HG03095 (cell line): ENCODE results near the gene TMEM213.

Experiments
- ATAC-seq: cut with Tn5 transposase; IDR thresholded peaks from one replicate; pipeline ENCODE4 v1.9.1; 2021; ENCODE audit warnings: moderate library complexity; ENCODE audit not compliant: unreplicated experiment

Gene TMEM213, protein sequence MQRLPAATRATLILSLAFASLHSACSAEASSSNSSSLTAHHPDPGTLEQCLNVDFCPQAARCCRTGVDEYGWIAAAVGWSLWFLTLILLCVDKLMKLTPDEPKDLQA

DNA sequence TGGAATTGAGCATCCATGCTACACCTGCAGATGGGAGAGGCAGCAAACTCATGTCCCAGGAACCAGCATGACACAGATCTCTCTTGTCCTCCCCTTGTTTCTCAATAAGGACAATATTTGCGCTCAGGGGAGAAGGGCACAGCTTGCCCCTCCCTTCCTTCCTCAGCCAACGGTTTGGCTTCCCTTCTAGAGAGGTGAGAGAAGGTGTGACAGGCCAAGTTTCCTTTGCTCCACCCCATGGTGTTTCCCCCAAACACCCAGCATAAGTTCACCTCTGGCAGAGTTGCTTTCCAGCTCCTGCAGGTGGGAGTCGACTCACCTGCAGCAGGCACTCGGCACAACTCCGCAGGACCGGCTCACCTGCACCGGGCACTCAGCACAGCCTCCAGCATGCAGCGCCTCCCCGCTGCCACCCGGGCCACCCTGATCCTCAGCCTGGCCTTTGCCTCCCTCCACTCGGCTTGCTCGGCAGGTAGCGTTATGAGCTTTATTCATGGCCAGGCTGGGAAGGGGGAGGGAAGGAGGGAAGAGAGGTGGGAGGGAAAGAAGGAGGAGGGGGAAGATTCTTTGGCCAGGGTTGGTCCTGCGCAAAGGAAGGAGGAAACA lies at the start of gene TMEM213, which contains the start of gene ATP6V0A4:
Gene TMEM213 (plus strand): TSS at position 280 of the 606 bp plus-strand sequence. CDS start 111 bp downstream, at position 391.
Gene ATP6V0A4 (minus strand): TSS at position 482 of the 606 bp plus-strand sequence. CDS start 26,949 bp downstream, outside the sequence.
- no peak for ATAC-seq

DNA sequence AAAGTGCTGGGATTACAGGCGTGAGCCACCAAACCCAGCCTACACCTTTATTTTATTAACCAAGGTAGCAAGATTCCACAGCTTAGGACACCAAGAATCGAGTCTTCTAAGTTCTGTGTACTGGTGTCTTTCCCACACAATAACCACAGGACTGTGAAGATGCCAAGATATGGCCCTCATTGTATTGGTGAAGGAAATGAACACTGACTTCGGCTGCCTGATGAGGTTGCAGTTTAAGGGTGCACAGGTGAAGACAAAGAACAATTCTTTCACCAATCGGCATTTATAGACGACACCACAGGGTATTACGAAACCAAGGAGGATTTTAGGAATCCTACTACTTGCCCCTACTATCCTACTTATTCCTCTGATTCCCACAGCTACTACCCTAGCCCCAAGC lies 49.1 kb upstream of the TMEM213 start:
- no peak for ATAC-seq

DNA sequence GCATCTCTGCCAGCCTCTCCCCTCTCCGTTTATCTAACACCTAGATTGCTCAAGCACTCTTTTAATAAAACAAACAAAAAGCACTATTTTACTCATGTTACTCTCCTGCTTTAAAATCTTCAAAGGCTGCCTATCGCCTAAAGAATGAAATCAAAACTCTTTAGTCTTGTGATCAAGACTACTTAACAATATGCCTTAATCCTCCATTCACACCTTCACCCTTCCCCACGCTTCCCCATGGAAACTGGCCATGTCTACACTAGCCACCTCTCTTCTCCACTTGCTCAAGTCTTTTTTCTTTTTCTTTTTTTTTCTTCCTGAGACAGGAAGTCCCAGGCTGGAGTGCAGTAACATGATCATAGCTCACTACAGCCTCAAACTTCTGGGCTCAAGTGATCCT lies 47.8 kb upstream of the TMEM213 start:
- no peak for ATAC-seq

DNA sequence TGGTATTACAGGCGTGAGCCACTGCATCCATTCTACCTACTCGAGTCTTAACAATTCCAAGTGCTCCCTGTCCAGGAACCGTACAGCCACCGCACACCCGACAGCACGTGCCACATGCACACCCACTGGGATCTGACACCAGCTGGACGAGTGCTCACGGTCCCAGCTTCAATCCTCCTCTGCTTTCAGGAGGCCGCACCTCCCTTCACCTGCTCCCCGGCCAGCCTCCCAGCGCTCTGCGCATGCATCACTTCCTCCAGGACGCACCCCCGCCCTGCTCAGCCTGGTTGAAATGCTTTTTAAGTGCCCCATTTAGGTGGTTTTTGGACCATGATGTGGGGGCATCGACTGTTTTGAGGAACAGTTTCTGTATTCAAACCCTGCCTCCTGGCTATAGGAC lies 47.3 kb upstream of the TMEM213 start:
- ATAC-seq = no peak

DNA sequence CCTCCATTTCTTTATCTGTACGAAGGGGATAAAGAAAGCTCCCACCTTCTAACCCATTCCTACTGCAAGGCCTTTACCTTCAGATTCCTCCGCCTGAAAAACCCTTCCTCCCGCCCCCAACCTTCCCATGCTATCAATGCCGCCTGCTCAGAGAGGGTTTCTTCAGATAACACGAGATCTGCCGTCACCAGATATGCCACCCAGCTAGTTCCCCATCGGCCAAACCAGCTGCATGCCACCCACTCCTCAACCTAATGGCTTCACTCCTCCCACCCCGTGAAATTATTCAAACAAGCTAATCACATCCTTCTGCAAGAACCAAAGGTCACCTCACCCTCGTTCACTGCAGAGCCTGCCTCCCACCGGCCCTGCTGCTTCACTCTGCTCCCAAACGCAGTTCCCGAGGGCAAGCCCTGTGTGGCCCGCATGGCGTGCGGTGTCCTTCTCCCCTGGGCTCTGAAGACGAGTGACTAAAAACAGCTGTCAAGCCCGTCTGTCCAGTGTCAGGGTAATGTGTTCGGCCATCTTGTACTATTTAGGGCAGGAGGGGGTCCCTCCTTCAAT lies 46.8 kb upstream of the TMEM213 start:
- no peak for ATAC-seq

DNA sequence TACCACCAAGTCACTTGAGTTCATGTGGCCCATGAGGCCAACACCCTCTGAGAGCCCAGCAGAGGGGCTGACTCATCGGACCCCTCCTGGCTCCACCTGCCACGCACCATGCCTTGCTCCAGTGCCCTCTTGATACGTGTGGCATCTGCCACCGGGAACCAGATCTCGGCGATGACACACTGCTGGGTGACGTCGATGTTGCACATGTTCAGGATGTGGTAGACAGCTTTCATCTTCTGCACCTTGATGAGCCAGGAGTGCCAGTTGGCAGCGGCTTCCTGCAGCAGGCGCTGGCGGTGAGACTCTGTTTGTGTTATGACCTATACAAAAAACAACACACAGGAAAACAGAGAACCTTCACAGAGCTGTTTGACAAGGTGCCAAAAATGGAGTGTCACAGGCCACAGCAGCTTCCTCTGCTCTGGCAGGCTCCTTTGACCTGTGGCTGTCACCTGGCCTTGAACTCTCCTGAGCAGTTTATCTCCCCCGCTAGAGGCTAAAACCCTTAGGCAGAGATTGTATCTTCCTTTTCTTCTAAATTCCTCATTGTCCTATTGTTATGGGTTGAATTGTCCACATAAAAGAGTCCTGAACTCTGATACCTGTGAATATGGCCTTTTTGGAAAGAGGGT lies 45.2 kb upstream of the TMEM213 start:
- ATAC-seq = no peak

DNA sequence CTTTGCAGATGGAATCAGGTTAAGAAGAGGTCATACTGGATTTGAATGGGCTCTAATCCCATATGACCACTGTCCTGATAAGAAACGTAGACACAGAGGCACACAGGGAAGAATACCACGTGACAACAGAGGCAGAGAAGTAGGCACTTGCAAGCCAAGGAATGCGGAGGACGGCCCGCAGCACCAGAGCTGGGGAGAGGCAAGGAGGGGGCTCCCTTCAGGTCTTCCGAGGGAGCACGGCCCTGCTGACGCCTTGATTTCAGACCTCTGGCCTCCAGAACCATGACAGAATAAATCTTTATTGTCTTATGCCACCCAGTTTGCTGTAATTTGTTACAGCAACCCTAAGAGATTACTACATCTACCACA lies 44.7 kb upstream of the TMEM213 start:
- no peak for ATAC-seq

DNA sequence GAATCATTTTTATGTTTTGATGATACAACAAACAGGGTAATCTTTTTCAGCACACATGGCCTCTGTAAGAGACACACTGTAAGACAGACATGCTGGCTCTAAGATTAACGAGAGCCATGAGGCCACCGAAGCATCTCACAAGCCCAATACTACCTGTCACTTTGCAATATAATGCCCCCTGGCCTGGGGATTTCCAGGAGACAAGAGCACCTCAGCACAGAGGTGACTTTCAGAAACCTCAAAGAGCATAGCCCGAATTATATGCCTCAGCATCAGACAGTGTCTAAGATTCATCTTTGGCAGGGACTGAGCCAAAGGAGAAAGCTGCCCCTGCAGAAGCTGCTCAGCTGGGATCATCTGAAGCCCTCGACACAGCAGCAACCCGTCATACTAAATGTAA lies 44.2 kb upstream of the TMEM213 start:
- no peak for ATAC-seq

DNA sequence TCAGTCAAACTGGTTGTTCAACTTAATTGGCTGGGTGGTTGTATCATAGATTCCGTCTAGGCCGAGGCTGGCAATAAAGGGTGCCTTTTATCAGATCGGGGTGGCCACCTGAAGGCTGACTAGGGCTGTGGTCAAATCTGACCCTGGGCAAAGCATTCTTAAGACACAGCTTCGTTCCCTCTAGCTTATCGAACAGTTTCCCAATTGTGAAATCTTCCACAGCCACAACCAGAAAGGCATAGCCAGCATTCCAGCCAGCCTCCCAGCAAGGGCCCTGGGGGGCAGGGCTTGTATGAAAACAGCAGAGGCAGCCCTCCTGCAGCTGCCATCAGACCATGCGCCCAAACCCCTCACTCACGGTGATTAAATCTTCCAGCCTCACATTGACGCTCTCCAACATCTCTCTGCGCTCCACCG lies 42.5 kb upstream of the TMEM213 start:
- no peak for ATAC-seq

DNA sequence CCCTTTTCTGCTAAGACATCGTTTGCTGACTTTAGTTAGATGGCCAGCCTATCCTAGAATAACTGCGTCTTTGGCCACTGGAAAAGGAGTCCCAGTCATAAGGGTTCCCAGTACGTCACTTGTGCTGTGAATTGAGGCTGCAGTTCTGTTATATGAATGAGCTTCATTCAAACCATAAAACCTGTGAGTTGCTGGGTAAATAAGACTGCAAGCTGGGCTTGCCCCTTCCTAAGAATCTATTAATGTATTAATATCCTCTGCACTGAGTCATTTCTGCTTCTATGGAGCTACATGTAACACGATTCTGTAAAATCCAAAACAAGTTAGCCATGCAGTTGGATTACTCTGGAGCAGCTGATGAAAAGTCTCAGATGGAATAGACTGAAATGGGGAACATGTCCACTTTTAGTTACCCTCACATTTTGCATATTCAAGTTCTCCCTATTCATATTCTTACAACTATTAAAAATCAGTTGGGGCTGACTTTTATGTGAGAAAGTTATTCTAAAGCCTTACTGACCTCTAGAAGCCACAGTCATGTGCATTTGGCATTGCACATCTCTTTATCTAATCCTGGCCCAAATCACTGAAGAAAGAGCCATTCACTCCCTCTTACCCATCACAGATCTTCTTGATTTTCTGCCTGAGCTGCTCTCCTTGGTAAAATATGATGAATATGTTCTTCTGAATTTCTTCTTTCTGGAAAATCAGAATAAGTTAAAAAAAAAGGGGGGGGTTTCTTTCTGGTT lies 41.8 kb upstream of the TMEM213 start:
- ATAC-seq = no peak

DNA sequence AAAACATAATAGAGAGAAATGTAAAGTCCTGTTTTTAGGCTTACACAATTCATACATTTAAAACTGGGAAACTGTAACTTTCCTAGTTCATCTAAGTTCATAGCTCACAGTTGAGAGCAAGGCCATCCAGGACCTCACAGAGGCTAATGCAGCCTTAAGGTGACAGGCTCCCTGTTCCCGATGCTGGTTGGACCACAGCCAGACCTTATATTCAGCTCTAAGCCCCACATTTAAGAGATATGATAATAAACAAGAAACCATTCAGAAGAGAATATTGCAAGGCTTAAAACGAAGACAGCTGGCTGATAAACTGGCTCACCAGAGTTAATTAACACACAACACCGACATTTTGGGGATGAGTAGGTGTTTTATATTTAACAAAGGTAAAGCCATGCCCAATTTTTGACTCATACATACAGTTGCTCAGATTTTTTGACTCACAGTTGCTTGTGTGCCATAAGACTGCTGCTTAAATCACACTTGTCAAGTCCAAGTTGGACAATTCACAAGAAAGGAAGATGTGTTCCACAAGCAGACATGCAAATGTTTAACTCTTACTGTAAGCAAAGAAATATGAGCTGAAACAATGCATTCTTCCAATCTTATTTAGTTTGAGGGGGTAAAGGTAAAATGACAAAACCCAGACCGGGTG lies 41.1 kb upstream of the TMEM213 start:
- no peak for ATAC-seq

DNA sequence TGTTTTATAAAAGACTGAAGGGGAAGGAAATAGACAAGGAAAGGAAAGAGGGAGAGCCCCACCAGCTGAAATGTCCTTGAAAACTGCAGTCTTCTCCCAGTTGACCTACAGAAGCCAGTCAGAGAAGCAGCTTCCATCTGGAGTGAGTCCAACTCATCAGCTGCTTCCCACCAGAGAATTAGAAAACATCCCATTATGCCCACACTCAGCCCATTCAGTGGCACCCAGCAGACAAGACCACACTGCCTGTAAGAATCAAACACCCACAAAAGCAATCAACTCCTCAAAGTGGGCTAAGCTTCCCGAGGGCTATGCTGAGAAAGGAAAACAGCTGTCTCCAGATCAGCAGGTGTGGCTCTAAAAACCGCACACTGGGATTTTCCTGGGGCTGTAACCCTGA lies 29.6 kb upstream of the TMEM213 start:
- ATAC-seq = no peak

DNA sequence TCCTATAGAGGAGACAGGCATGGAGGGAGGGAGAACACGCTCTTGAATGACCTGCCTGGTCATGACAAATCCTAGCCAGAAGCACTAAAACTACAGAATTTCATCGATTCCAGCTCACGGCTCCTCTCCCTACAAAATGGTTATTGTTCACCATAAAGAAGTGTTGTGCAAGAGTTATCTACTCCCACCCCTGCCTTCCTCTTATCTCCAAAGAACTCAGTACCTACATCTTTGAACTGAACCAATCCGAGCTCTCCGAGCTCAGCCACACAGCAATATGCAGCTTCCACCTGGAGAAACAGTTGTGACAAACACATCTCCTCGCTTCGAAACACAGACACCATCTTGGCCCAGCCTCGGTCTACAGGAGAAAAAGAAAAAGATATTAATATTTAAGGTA lies 26.9 kb upstream of the TMEM213 start:
- no peak for ATAC-seq

DNA sequence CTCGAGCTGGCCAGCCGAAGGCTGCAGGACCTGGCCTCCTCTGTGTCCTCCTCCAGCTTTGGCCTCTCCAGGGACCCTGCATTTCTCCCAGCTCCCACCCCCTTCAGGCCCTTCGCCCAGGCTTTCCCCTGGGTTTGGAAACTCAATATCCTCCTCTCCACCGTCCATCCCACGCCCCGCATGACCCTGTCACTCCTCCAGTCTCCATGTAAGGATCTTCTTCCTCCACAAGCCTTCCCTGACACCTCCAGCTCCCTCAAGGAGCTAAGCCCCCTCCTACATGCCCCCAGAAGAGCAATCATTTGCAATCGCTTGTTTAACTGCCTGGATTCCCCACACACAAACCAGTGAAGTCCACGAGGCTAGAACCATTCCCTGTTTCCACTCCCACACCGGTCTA lies 24.6 kb upstream of the TMEM213 start:
- no peak for ATAC-seq

DNA sequence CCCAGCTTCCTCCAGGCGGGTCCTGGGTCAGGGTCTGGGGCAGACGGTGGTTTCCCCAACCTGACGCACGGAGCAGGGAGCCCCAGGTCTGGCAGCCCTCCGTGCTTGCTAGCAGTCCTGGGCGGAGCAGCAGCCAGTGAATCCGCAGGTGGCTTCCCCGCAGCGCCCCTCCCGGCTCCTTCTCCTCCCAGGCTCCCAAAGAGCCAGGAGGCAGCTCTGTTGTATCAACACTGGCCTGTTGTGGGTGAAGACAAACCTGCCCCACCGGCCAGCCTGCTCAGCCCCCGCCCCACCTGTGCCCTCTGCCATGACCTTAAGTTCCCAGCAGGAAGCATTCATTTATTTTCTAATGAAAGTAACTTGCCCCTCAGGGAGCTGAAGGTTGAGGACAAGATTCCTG lies 24.0 kb upstream of the TMEM213 start:
- no peak for ATAC-seq

DNA sequence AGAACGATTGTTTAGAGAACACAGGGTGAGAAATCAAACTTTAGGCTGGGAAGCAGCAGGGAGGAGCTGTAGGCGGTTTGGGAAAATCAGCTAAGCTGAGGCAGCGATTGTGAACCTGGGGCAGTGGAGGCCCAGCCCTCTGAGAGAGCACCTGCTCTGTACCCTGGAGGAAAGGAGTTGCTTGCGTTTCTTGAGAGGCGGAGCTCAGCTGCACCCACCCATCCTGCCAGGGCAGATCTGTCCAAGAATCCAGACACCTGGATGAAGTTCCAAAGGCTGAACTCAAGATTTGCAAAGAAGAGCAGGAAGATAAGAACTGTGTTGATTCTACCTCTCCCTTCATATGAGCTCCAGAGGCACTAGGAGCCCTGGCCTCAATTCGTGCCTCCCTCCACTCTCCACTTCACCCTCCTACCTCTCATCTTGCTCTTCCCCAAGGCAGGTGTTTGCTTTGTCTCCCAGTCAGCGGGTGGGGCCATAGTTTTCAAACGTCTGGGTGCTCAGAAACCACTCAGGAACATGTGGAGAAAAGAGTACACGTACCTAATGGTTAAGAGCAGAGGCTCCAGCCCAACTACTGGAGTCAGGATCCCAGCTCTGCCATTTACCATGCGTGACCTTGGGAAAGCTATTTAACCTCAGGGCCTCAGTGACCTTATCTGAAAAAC lies 21.5 kb upstream of the TMEM213 start:
- no peak for ATAC-seq

DNA sequence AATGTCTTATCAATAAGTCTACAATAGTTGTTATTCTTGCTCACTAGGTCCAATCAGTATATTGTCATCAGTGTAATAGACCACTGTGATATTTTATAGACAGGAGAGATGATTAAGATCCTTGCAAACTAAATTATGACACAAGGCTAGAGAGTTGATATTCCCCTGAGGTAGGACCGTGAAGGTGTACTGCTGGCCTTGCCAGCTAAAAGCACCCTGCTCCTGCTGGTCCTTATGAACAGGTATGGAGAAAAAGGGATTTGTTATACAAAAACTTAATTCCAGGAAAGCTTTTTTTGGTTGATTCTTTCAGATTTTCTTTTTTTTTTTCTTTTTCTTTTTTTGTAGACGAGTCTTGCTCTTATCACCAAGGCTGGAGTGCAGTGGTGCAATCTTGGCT lies 16.8 kb upstream of the TMEM213 start:
- no peak for ATAC-seq

DNA sequence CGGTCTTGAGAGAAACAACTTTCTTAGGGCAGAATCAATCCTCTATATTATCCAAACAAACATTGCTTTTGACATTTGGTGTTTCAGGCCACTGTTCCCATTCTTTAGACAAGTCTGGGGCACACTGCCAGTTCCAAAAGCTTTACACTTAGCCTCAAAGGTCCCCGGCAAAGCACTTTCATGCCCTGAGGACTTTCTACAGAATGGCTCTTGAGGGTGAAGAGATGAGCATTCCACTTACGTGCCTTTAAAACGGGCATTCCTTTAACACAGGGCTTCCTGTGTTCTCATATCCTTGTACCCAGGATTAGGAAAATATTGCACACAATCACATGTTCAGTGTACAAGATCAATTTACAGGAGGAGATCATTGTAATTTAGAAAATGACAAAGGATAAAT lies 13.1 kb upstream of the TMEM213 start:
- no peak for ATAC-seq

DNA sequence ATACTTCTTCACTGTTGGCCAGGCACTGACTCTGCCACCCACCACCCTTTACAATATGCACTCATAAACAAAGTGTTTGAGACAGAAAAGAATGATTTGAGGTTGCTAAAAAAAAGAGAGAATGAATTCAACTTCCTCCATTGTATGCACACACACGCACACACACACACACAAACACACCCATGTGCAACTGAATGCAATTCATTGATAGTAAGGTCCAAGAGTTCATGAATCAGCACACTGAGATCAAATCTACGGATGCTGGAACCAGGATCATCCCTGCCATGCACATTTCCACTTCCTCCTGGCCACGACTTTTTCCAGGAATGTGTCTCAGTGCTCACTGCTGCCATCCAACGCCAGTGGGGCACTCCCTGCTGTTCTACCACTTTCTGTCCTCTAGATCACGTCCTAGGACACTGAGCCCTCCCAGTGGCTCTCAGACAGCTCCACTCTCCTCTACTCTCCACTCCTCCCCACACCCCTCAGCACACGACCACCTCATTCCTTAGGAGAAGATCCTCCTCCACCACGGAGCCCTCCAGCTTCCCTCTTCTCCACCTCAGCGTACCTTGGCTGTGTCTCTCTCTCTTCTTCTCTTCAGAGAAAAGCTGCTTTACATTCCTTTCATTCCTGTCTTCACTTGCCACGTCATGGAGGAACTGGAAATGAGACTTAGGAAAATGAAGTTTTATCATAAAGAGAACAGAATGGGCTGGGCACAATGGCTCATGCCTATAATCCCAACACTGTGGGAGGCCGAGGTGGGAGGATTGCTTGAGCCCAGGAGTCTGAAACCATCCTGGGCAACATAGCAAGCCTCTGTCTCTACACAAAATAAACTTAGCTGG lies 12.0 kb upstream of the TMEM213 start:
- ATAC-seq = no peak
